Type B pancreatic cell (in vitro differentiated cells): Measurements from ENCODE around the gene EIF5. TPM values are rescaled to one million over a fixed set of nuclear protein-coding genes. Genes with fewer than 3 reads are reported as not detected.
A peak's percentile ranks its signal among the peaks of the same experiment; 100 is the strongest.

Experiments used
- DNase-seq: peaks from one replicate; pipeline ENCODE4 v3.0.0; 2021; ENCODE audit warnings: mixed read lengths; ENCODE audit not compliant: unreplicated experiment; ENCODE audit errors: extremely low spot score
- H3K27ac Mint-ChIP-seq: 2 replicates; pipeline ENCODE4 v1.8.0; 2021; ENCODE audit warnings: mild to moderate bottlenecking, mixed read lengths
- H3K27me3 Mint-ChIP-seq: 2 replicates; pipeline ENCODE4 v1.8.0; 2021; ENCODE audit warnings: mixed read lengths
- H3K36me3 Mint-ChIP-seq: 2 replicates; pipeline ENCODE4 v1.8.0; 2021; ENCODE audit warnings: mixed read lengths
- H3K4me1 Mint-ChIP-seq: one replicate; pipeline ENCODE4 v1.8.0; 2021; ENCODE audit warnings: mixed read lengths; ENCODE audit not compliant: unreplicated experiment
- H3K4me3 Mint-ChIP-seq: 2 replicates; pipeline ENCODE4 v1.8.0; 2021; ENCODE audit warnings: mild to moderate bottlenecking, mixed read lengths
- H3K9me3 Mint-ChIP-seq: 2 replicates; pipeline ENCODE4 v1.8.0; 2021; ENCODE audit warnings: mixed read lengths
- CTCF ChIP-seq: fragments of 200-600 bp; sonication (generic); conservative IDR thresholded peaks from 2 replicates; pipeline ENCODE4 v1.5.0; 2021; ENCODE audit warnings: antibody characterized with exemption, mild to moderate bottlenecking
- total RNA-seq: library from RNA; stranded (reverse); gene quantifications from 2 replicates; pipeline ENCODE4 v1.2.1, GENCODE V29; 2021; ENCODE audit warnings: low replicate concordance

EIF5 gene
- total RNA-seq, 1 donor from 2014 or later, result 340 TPM

- peaks cover 23% of the 10 kb centered on the region for H3K36me3 Mint-ChIP-seq
- H3K27ac Mint-ChIP-seq, result peak overlapping the region; percentile 96
- no peak for DNase-seq
- H3K9me3 Mint-ChIP-seq, result no peaks in the 10 kb centered on the region
- H3K27me3 Mint-ChIP-seq, result peaks cover 5% of the 10 kb centered on the region
- H3K4me3 Mint-ChIP-seq, result peak overlapping the region; percentile 95
- H3K4me1 Mint-ChIP-seq, result peaks cover 23% of the 10 kb centered on the region
- no peak for TF ChIP-seq CTCF
Measured at GRCh38 chr14:103332143-103332919, 1.7 kb upstream of the EIF5 start.

- Mint-ChIP-seq H3K27ac (peak overlapping the region; percentile 95), H3K4me3 (peak overlapping the region; percentile 96), H3K27me3 (no peaks in the 10 kb centered on the region), H3K36me3 (peaks cover 47% of the 10 kb centered on the region), H3K9me3 (no peaks in the 10 kb centered on the region), H3K4me1 (peaks cover 29% of the 10 kb centered on the region)
- no peak for TF ChIP-seq CTCF
- DNase-seq, result peak; percentile 77
Measured at GRCh38 chr14:103334644-103335622, 896 bp downstream of the EIF5 start.

- DNase-seq, result no peak
- H3K27me3 Mint-ChIP-seq, result no peaks in the 10 kb centered on the region
- no peak for TF ChIP-seq CTCF
- no peaks in the 10 kb centered on the region for H3K9me3 Mint-ChIP-seq
- H3K4me3 Mint-ChIP-seq, result peak overlapping the region; percentile 96
- H3K27ac Mint-ChIP-seq, result peak overlapping the region; percentile 95
- H3K36me3 Mint-ChIP-seq, result peaks cover 58% of the 10 kb centered on the region
- peaks cover 29% of the 10 kb centered on the region for H3K4me1 Mint-ChIP-seq
Measured at GRCh38 chr14:103336191-103336590, 2.2 kb downstream of the EIF5 start.

GRCh38 chr14:103337794-103338193, 3.8 kb downstream of the EIF5 start:
- peaks cover 19% of the 10 kb centered on the region for H3K4me1 Mint-ChIP-seq
- peak overlapping the region; percentile 5 for H3K4me3 Mint-ChIP-seq
- TF ChIP-seq CTCF, result no peak
- no peaks in the 10 kb centered on the region for H3K27me3 Mint-ChIP-seq
- peak overlapping the region; percentile 47 for H3K27ac Mint-ChIP-seq
- DNase-seq, result no peak
- no peaks in the 10 kb centered on the region for H3K9me3 Mint-ChIP-seq
- H3K36me3 Mint-ChIP-seq, result peaks cover 62% of the 10 kb centered on the region

GRCh38 chr14:103339561-103339960, 5.5 kb downstream of the EIF5 start:
- no peaks in the 10 kb centered on the region for H3K9me3 Mint-ChIP-seq

More at GRCh38 chr14:103339561-103339960, 5.5 kb downstream of the EIF5 start:
- Mint-ChIP-seq H3K4me3 (no peak overlapping the region), H3K27me3 (no peaks in the 10 kb centered on the region), H3K27ac (no peak overlapping the region), H3K36me3 (peaks cover 76% of the 10 kb centered on the region), H3K4me1 (peaks cover 19% of the 10 kb centered on the region)
- no peak for TF ChIP-seq CTCF
- no peak for DNase-seq
